Loucy (cell line): ENCODE data around the gene SNX11.

Experiments used
- CTCF ChIP-seq: fragments of 200-600 bp; sonication (generic); conservative IDR thresholded peaks from 2 replicates; pipeline ENCODE4 v1.5.1; 2014; ENCODE audit warnings: mild to moderate bottlenecking, antibody characterized with exemption, low read length
- EZH2phosphoT487 ChIP-seq: fragments of 200-600 bp; IDR thresholded peaks from 2 replicates; pipeline ENCODE4 v1.6.1; 2018; ENCODE audit warnings: antibody characterized with exemption, mild to moderate bottlenecking, moderate library complexity, borderline replicate concordance

GRCh38 chr17:48144231-48144630 is 36.7 kb downstream of the SNX11 start:
- TF ChIP-seq CTCF (no peak), EZH2phosphoT487 (no peak)
